COR-L47 (cell line): Measurements from ENCODE around the gene FOLH1.
"Not testable (repeated sequence)": the region's sequence is repeated elsewhere in the genome, so short reads cannot be mapped to it uniquely, and the experiment has no call there.

Experiments
- DNase-seq: peaks from one replicate; lab custom pipeline; 2025; lab: John Stamatoyannopoulos, UW

FOLH1 gene

DNA sequence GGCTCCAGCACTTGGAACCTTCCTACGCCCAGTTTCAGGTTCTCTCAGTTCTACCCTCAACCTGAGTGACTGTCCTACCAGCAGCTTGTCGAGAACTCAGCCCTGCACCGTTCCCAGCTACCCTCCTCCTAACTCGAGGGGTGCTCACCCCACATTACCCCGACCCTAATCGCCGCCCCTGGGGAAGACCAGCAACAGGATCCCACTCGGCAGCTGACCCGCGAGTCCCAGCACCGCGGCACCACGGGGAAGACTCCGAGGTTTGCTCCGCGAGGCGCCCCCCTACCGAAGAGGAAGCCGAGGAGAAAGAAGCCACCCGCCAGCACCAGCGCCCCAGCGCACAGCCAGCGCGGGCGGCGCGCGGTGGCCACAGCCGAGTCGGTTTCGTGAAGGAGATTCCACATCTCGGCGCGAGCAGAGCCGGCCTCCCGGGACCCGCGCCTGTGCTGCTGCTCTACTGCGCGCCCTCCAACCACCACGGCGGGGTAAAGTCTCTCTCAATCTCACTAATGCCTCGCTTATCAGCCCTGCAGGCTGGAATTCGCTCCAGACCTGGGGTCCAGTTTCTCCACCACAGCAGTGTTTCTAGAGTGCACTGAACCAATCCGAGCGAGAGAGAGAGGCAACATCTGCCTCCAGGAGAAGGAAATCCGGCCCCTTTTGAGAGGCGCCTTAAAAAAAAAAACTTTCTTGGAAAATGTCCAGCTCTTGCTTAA is at the start of gene FOLH1:
FOLH1 (minus strand) TSS at position 597 of the 716 bp plus-strand sequence; CDS start at position 404, 193 bp downstream.
- no peak for DNase-seq

DNA sequence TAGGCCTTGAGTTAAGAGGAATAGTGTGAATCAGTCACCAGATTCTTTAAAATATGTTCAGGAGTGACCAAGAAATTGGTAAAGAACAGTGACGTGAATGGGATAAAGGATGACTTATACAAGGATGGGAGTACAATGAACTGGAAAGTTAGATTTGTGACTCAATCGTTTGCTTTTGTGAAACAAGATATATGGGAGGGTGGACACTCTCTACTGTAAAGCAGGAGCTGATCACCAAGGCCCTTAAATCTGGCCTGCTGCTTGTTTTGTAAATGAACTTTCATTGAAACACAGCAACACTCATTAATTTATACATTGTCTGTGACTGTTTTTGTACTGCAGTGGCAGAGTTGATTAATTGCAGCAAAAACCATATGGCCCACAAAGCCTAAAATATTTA is 46.7 kb upstream of the FOLH1 start:
- not testable (repeated sequence) for DNase-seq

DNA sequence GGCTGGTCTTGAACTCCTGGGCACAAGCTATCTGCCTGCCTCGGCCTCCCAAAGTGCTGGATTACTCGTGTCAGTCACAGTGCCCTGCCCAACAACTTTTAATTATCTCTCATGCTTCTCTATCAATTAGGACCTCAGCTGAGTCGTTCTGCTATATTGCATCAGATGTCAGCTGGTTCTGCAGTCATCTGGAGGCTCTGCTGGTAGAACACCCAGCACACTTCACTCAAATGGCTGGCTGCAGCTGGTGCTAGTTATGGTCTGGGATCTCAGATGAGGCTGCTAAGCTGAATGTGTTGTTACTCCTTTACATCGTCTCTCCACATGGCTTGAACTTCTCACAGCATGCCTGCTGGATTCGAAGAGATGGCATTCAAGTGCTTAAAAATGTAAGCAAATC is 42.8 kb upstream of the FOLH1 start:
- DNase-seq = not testable (repeated sequence)

DNA sequence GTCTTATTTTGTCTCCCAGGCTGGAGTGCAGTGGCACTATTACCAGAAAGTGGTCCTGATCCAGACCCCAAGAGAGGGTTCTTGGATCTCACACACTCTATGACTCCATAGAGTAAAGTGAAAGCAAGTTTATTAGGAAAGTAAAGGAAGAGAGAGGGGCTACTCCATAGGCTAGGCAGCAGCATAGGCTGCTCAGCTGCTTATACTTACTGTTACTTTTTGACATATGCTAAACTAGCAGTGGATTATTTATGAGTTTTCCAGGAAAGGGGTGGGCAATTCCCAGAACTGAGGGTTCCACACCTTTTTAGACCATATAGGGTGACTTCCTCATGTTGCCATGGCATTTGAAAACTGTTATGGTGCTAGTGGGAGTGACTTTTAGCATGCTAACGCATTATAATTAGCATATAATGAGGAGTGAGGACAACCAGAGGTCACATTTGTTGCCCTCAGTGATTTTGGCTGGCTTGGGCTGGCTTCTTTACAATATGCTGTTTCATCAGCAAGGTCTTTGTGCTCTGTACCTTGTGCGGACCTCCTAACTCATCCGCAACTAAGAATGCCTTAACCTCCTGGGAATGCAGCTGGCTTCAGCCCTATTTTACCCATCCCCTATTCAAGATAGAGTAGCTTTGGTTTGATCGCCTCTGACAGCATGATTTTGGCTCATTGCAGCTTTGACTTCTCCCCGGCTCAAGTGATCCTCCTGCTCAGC is 42.2 kb upstream of the FOLH1 start:
- DNase-seq = not testable (repeated sequence)

DNA sequence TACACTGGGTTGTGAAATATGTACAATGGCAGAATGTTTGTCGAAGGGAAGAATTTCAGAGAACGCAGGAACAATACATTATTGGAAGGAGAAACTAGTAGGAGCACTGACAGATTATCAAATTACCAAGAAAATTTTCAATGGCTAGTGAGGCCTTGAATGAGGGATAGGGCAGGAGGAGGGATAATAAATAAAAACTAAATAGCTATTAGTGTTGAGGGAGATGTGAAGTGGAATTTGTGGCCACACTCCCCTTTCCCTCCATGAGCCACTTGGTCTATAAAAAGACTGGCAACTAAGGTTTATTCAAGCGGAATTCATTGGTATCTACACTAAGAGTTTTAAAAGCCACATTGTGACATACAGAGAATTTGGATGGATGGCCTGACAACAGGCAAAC is 41.0 kb upstream of the FOLH1 start:
- DNase-seq = not testable (repeated sequence)

DNA sequence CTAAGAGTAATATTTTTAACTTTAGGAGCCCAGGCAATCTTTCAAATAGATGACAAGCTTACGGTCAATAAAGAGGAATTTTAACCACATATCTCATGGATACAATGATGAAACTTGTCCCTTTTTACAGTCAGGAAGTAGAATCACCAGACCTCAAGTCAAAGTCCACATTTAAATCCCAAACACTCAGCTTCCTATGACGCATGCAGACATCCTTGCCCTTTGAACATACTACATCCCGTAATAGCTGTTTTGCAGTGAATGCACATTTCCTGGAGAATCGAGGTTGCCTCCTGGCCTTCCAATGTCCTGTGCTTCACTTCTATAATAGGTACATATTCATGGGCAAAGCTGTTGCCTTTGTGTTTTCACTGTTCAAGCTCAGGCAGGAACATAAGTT is 25.3 kb upstream of the FOLH1 start:
- DNase-seq = not testable (repeated sequence)

DNA sequence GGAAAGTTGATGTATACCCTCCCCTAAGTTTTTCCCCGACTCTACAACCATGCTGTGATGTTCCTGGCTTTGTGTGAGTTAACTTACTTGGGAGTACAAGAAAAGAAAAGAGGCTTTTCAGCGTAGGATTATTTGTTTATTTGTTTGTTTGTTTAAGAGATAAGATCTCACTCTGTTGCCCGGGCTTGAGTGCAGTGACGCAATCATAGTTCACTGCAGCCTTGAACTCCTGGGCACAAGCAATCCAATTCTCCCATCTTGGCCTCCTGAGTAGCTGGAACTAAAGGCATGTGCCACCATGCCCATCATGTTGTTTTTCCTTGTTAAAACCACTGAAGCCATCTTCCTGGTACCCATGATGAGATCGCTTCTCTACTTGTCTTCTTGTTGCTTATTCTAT is 24.6 kb upstream of the FOLH1 start:
- not testable (repeated sequence) for DNase-seq

DNA sequence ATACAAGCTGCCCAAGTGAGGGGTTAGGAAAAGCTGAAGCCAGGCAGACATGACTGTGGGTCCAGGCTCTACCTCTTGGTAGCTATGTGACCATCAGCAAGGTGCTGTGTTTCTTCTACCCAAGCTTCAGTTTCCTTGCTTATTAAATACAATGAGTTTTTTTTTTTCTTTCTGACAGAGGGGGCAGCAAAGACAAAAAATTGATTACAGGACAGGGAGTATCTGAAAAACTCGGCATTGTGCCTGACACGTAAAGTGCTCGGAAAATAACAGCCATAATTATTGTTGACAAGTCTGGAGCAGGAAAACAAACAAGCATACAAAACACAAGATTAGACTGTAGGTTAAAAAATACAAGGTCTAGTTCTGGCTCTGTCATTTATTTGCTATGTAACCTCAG is 23.3 kb upstream of the FOLH1 start:
- not testable (repeated sequence) for DNase-seq

DNA sequence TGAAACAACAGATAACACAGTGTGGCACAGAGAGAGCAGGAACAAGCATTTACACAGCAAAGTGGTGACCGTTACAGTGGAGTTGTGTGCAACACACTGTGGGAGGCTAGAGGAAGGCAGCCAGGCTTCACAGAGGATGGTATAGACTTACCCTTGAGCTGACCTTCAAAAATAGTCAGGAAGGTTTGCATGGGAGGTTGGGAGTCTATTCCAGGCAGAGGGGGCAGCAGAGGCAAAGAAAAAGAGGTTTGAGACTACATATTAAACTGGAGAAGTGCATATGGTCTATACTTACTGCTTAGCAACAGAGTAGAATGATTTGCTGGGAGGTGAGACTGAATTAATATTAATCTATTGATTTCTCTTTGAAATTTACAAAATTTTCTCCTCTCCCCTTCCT is 22.1 kb upstream of the FOLH1 start:
- DNase-seq = not testable (repeated sequence)

DNA sequence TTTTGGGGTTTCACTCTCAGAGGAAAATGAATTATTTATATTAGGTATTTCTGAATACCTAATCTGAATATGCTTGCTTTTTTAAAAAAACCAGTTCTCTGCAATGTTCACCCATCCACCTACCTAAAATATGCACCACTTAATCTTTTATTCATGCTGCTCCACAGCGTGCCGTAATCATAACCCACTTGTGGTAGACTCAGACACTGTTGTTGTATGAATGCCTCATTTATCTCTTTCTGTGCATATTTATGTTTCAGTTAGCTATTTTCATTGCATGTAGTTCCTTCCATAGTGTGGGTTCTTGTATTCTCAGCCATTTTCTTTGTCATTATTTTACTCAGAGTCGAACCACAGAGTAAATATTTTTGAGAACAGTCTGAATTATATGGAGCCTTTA is 21.6 kb upstream of the FOLH1 start:
- DNase-seq = not testable (repeated sequence)

DNA sequence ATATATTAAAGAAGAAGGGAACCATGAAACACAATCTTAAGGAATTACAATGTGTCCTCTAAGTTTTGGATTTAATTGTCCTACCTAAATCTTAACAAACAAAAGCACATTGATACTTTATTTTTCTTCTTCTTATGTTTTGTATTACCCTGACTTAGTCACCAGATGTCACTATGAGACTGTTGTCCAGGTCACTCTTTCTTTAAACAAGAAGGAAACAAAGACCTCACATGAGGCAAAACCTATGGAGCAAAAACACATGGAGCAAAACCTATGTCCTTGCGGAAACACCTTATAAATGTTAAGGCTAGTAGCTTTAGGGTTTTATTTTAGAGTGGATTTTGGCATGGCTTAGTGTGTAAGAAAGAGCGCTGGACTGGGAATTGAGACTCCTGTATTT is 20.7 kb upstream of the FOLH1 start:
- DNase-seq = not testable (repeated sequence)

DNA sequence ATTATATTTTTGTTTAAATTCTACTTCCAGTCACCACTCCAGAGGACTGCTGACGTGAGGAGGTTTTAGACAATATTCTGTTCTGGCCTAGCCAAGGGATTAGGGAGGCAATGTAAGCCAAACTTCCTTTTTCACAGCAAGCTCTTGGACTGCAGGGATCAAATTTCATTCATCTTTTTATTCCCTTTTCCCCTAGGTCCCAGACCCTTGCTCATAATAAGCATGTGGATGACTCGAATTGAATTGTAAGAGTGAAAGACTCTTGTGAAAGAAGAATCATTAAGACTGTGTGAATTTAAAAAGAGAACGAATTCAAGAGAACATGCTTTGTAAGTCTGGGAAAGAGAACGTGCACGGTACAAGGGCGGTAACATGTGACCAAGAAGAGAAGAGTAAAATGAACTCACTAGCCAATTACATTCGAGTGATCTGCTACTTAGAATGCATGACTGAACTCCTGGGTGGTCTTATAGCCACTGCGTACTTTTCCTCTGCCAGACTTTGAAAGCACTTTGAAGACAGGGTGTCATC is 16.9 kb upstream of the FOLH1 start:
- DNase-seq = not testable (repeated sequence)

DNA sequence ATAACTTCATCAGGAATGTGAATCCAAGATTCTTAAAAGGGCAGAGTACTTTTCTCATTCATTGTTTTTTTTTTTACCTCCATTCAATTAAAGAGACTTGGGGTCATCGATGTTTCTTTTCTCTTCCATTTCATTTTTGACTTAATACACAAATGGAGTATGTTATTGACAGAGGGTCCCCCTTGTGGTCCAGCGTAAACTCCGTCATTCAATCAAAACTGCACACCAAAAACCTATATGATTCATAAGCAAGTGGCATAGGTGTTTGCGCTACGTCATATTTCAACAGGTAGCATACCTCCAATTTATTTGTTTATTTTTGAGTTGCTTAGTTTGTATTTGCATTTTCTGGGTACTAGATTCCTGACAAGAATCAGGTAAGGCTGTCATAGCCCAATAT is 12.7 kb upstream of the FOLH1 start:
- no peak for DNase-seq

DNA sequence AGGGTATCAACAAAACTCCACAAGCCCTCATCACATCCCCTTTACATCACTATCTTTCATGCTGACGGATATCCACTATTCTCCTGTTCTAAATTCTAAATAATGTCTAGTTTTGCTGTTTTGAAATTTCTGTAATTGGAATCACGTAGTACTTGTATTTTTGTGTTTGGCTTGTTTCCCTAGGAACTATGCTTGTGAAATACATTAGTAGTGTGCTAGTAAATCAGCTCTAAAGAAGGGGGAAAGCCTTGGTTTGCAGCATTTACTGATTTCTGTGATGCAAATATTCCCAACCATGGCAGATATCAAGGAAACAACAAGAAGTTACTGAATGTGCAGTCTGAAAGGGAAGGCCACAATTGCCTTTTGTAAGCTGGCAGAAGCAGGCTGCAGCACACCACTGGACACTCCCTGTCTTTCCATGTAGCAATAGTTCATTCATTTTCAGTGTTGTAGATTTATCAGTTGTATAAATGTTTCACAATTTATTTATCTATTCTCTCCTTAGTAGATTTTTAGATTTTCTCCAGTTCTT is 4.7 kb upstream of the FOLH1 start:
- DNase-seq = no peak

DNA sequence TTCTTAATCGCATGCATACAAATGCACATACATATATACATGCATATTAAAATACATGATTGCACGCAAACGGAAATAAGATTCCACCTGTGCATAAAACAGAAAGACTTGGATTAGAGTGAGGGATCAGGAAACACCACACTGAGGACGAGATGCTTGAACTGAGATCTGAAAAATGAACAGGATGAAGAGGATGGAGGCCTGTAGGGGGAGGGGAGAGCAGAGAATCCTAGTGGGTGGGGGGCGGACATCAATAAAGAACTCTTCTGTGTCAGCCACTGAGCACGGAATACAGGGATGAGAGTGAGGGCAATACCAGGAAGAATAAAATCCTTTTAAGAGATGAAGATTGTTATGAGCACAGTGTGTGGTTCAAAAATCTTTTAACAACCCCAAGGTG is 1.4 kb downstream of the FOLH1 start:
- not testable (repeated sequence) for DNase-seq

DNA sequence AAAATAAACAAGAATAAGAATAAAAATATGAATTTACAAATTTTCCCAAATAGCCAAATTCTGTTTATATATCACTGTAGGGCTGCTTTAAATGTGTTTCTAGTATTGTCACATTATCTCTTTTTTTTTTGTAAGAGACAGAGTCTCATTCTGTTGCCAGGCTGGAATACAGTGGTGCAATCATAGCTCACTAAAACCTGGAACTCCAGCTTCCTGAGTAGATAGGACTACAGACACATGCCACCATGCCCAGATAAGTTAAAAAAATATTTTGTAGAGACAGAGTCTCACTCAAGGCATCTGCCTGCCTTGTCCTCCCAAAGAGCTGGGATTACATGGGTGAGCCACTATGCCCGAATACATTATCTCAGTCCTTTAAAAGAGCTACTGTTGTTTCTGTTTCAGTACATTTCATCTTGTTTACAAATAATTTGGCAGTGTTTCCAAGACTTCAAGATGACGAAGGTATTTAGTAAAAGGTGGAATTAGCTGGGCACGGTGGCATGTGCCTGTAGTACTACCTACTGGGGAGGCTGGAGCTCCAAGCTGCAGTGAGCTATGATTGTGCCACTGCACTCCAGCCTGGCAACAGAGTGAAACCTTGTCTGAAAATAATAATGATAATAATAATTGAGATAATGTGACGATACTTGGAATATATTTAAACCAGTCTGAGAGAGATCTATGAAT is 6.0 kb downstream of the FOLH1 start:
- no peak for DNase-seq

DNA sequence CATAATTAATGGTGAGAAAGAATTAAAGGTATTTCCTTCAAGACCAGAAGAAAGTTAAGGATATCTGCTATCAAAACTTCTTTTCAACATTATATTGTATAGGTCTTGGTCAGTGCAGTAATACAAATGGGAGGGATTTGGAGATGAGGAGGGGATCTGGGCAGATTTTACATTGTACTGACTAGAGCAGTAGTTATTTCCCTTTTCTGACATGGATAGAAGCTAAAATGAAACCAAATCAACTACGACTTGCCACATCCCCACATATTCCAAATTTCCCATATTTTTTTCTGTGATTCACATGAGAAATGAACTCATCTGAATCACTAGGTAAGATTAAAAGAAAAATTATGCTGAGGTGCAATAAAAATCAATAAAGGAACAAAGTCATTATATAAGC is 11.6 kb downstream of the FOLH1 start:
- DNase-seq = not testable (repeated sequence)

DNA sequence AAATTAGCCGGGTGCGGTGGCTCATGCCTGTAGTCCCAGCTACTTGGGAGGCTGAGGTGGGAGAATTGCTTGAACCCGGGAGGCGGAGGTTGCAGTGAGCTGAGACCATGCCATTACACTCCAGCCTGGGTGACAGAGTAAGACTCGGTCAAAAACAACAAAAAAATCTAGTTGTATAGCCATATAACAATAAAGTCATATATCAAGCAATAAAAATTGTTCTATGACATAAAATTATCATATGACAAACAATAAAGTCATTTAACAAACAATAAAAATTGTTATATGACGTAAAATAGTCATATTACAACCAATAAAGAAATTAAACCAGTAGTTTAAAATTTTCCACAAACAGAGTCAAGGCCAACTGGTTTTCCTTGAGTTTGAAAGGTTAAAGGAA is 12.4 kb downstream of the FOLH1 start:
- not testable (repeated sequence) for DNase-seq

DNA sequence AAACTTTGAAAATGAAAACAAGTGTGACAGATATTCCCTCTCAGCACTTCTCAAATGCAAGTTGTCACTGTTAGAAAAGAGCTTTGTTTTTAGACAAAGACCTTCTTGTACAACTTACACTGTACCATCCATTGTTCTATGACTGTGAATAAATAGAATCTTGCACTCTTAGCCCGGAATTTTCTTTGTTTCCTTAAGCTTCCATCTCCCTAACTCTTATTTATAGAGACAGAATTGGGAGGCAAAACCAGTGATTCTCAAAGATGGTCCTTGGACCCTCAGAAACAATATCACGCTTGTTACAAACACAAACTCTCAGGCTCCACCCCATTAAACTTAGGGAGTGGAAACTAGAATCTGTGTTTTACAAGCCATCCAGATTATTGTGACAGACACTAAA is 18.1 kb downstream of the FOLH1 start:
- not testable (repeated sequence) for DNase-seq

DNA sequence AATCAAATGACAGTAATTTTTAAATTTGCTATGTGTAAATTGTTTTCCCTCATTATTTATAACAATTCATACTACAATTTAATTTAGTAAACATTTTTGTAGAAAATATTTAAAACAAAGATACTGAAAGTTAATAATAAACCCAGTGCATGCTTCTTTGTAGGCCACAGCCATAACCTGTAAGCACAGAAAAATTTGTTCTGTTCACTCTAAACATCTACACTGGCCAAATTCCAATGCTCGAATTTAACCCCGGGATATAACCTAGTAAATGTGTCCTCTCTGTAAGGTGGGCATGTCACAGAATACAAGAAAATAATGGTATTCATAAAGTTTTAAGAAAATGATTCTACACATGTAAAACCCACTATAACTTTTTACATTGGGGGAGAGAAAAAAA is 22.2 kb downstream of the FOLH1 start:
- not testable (repeated sequence) for DNase-seq

DNA sequence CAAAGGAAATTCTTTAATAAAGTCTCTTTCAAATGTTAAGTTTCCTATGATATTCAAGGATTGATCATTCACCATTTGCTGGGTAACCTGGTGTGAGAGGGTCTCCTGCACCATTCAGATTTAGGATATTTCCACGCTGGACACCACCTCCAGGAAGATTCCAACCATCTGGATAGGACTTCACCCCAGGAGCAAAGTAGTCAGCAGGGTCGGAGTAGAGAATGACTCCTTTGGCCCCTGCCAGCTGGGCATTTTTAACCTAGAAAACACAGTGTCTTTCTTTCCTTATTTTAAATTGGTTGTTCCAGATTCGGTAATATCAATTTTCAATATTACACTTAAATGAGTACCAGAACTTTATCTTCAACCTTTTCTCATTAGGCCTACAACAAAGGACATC is 22.8 kb downstream of the FOLH1 start:
- DNase-seq = not testable (repeated sequence)

DNA sequence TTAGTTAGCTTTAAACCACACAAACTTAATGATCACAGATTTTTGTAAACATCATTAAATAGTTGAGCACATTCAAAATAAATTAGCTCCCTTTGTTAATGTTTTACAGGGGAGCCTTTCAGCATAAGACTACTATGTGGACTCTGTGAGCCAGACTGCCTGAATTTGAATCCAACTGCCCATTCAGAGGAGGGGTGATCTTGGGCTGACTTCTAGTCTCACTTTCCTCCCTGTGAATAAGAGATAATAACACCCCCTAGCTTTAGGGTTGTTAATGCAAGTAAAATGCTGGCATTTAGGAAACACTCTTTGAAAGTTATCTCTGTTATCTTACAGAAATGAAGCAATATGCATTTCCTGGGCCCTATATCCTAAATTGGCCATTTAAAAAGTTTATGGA is 23.6 kb downstream of the FOLH1 start:
- DNase-seq = not testable (repeated sequence)
